ENCODE data around the gene SLC2A2. TPM values are rescaled to one million over a fixed set of nuclear protein-coding genes. Genes with fewer than 3 reads are reported as not detected.

SLC2A2 gene
- total and polyA plus RNA-seq, 7 experiments from 2014 or later = not detected

- Histone ChIP-seq H3K27ac (ENCODE audit: low read depth, low read length) (no peak overlapping the region), H3K36me3 (ENCODE audit: control insufficient read depth in 2 of 3, insufficient read depth in 3 of 3, low read length in 3 of 3) (peaks cover 0 to 23% (median 0%) of the 10 kb centered on the region in 3 experiments), H3K9me3 (ENCODE audit: control insufficient read depth in 2 of 3, low read length in 3 of 3) (no peaks in the 10 kb centered on the region), H3K27me3 (ENCODE audit: control insufficient read depth in 2 of 2, insufficient read depth in 2 of 2, low read length in 2 of 2) (no peaks in the 10 kb centered on the region), H3K4me3 (ENCODE audit: low read length) (no peak overlapping the region), H3K4me1 (ENCODE audit: control insufficient read depth in 2 of 2, insufficient read depth in 2 of 2, low read length in 2 of 2) (no peaks in the 10 kb centered on the region)
- CTCF ChIA-PET = no interaction called here
- ATAC-seq = no peak
- Mint-ChIP-seq H3K27me3 (no peaks in the 10 kb centered on the region), H3K36me3 (peaks cover 10 to 32% (median 25%) of the 10 kb centered on the region in 5 donors), H3K4me1 (no peaks in the 10 kb centered on the region), H3K4me3 (no peak overlapping the region), H3K27ac (peak overlapping the region in 1 of 9 donors; percentile 2), H3K9me3 (no peaks in the 10 kb centered on the region)
- no peak for DNase-seq
- intact Hi-C loops (cut with micrococcal nuclease) = no loop called here
- POLR2A ChIA-PET = no interaction called here
Measured at GRCh38 chr3:171059978-171060377, 33.5 kb upstream of the SLC2A2 start.

- no peak overlapping the region for H3K4me3 ChIP-seq (ENCODE audit: low read length)
- ChIA-PET CTCF (no interaction called here), POLR2A (no interaction called here)
- Mint-ChIP-seq H3K4me1 (no peaks in the 10 kb centered on the region), H3K4me3 (no peak overlapping the region), H3K27ac (peak overlapping the region in 2 of 9 donors; percentile 2 to 4), H3K27me3 (no peaks in the 10 kb centered on the region), H3K36me3 (peaks cover 10 to 23% (median 18%) of the 10 kb centered on the region in 5 donors), H3K9me3 (no peaks in the 10 kb centered on the region)
- DNase-seq (no peak), ATAC-seq (no peak)
- no peaks in the 10 kb centered on the region for H3K9me3 ChIP-seq (ENCODE audit: control insufficient read depth in 2 of 3, low read length in 3 of 3)
- intact Hi-C loops (cut with micrococcal nuclease) = no loop called here
- no peaks in the 10 kb centered on the region for H3K4me1 ChIP-seq (ENCODE audit: control insufficient read depth in 2 of 2, insufficient read depth in 2 of 2, low read length in 2 of 2)
- no peak overlapping the region for H3K27ac ChIP-seq (ENCODE audit: low read depth, low read length)
- H3K36me3 ChIP-seq (ENCODE audit: control insufficient read depth in 2 of 3, insufficient read depth in 3 of 3, low read length in 3 of 3) = peaks cover 0 to 18% (median 0%) of the 10 kb centered on the region in 3 experiments
- H3K27me3 ChIP-seq (ENCODE audit: control insufficient read depth in 2 of 2, insufficient read depth in 2 of 2, low read length in 2 of 2) = no peaks in the 10 kb centered on the region
Measured at GRCh38 chr3:171058873-171059603, 32.5 kb upstream of the SLC2A2 start.

- Histone ChIP-seq H3K9me3 (ENCODE audit: control insufficient read depth in 2 of 3, low read length in 3 of 3) (no peaks in the 10 kb centered on the region), H3K27me3 (ENCODE audit: control insufficient read depth in 2 of 2, insufficient read depth in 2 of 2, low read length in 2 of 2) (no peaks in the 10 kb centered on the region), H3K4me1 (ENCODE audit: control insufficient read depth in 2 of 2, insufficient read depth in 2 of 2, low read length in 2 of 2) (no peaks in the 10 kb centered on the region), H3K36me3 (ENCODE audit: control insufficient read depth in 2 of 3, insufficient read depth in 3 of 3, low read length in 3 of 3) (peaks cover 0 to 8% (median 0%) of the 10 kb centered on the region in 3 experiments), H3K4me3 (ENCODE audit: low read length) (no peak overlapping the region), H3K27ac (ENCODE audit: low read depth, low read length) (no peak overlapping the region)
- no peak for DNase-seq
- ChIA-PET POLR2A (no interaction called here), CTCF (no interaction called here)
- H3K36me3 Mint-ChIP-seq = peaks cover under 1 to 13% (median 9%) of the 10 kb centered on the region in 5 donors
- intact Hi-C loops (cut with micrococcal nuclease) = no loop called here
- H3K9me3 Mint-ChIP-seq = peaks cover 0 to 5% (median 0%) of the 10 kb centered on the region in 11 donors
- H3K27ac Mint-ChIP-seq = no peak overlapping the region
- no peaks in the 10 kb centered on the region for H3K4me1 Mint-ChIP-seq
- no peaks in the 10 kb centered on the region for H3K27me3 Mint-ChIP-seq
- no peak for ATAC-seq
- no peak overlapping the region for H3K4me3 Mint-ChIP-seq
Measured at GRCh38 chr3:171058058-171058457, 31.5 kb upstream of the SLC2A2 start.

GRCh38 chr3:171057072-171057471 lies 30.6 kb upstream of the SLC2A2 start:
- Mint-ChIP-seq H3K4me1 (no peaks in the 10 kb centered on the region), H3K36me3 (peaks cover 0 to 8% (median 6%) of the 10 kb centered on the region in 5 donors), H3K9me3 (peaks cover 0 to 5% (median 2%) of the 10 kb centered on the region in 11 donors), H3K27ac (no peak overlapping the region), H3K4me3 (no peak overlapping the region), H3K27me3 (no peaks in the 10 kb centered on the region)
- Histone ChIP-seq H3K27me3 (ENCODE audit: control insufficient read depth in 2 of 2, insufficient read depth in 2 of 2, low read length in 2 of 2) (no peaks in the 10 kb centered on the region), H3K4me1 (ENCODE audit: control insufficient read depth in 2 of 2, insufficient read depth in 2 of 2, low read length in 2 of 2) (no peaks in the 10 kb centered on the region), H3K9me3 (ENCODE audit: control insufficient read depth in 2 of 3, low read length in 3 of 3) (no peaks in the 10 kb centered on the region), H3K36me3 (ENCODE audit: control insufficient read depth in 2 of 3, insufficient read depth in 3 of 3, low read length in 3 of 3) (no peaks in the 10 kb centered on the region), H3K27ac (ENCODE audit: low read depth, low read length) (no peak overlapping the region), H3K4me3 (ENCODE audit: low read length) (no peak overlapping the region)
- no peak for ATAC-seq
- intact Hi-C loops (cut with micrococcal nuclease) = no loop called here
- POLR2A ChIA-PET = no interaction called here
- no peak for DNase-seq
- CTCF ChIA-PET = no interaction called here

GRCh38 chr3:171056528-171056927 lies 30.0 kb upstream of the SLC2A2 start:
- H3K4me1 ChIP-seq (ENCODE audit: control insufficient read depth in 2 of 2, insufficient read depth in 2 of 2, low read length in 2 of 2) = no peaks in the 10 kb centered on the region
- H3K27ac ChIP-seq (ENCODE audit: low read depth, low read length) = no peak overlapping the region
- POLR2A ChIA-PET = no interaction called here
- Mint-ChIP-seq H3K9me3 (peaks cover 0 to 8% (median 2%) of the 10 kb centered on the region in 11 donors), H3K27me3 (no peaks in the 10 kb centered on the region), H3K4me3 (no peak overlapping the region), H3K36me3 (peaks cover 0 to 4% (median 3%) of the 10 kb centered on the region in 5 donors), H3K27ac (no peak overlapping the region), H3K4me1 (no peaks in the 10 kb centered on the region)
- peak; percentile 14 for ATAC-seq
- H3K9me3 ChIP-seq (ENCODE audit: control insufficient read depth in 2 of 3, low read length in 3 of 3) = no peaks in the 10 kb centered on the region
- no peak overlapping the region for H3K4me3 ChIP-seq (ENCODE audit: low read length)
- DNase-seq = no peak
- H3K36me3 ChIP-seq (ENCODE audit: control insufficient read depth in 2 of 3, insufficient read depth in 3 of 3, low read length in 3 of 3) = no peaks in the 10 kb centered on the region
- intact Hi-C loops (cut with micrococcal nuclease) = no loop called here
- no peaks in the 10 kb centered on the region for H3K27me3 ChIP-seq (ENCODE audit: control insufficient read depth in 2 of 2, insufficient read depth in 2 of 2, low read length in 2 of 2)
- CTCF ChIA-PET = no interaction called here

- no peak overlapping the region for H3K27ac ChIP-seq (ENCODE audit: low read depth, low read length)
- Mint-ChIP-seq H3K36me3 (peaks cover 0 to 4% (median 3%) of the 10 kb centered on the region in 5 donors), H3K4me3 (no peak overlapping the region), H3K9me3 (peaks cover 0 to 8% (median 2%) of the 10 kb centered on the region in 11 donors), H3K27me3 (no peaks in the 10 kb centered on the region), H3K27ac (no peak overlapping the region), H3K4me1 (no peaks in the 10 kb centered on the region)
- POLR2A ChIA-PET = no interaction called here
- intact Hi-C loops (cut with micrococcal nuclease) = no loop called here
- H3K9me3 ChIP-seq (ENCODE audit: control insufficient read depth in 2 of 3, low read length in 3 of 3) = no peaks in the 10 kb centered on the region
- H3K27me3 ChIP-seq (ENCODE audit: control insufficient read depth in 2 of 2, insufficient read depth in 2 of 2, low read length in 2 of 2) = no peaks in the 10 kb centered on the region
- H3K4me1 ChIP-seq (ENCODE audit: control insufficient read depth in 2 of 2, insufficient read depth in 2 of 2, low read length in 2 of 2) = no peaks in the 10 kb centered on the region
- H3K4me3 ChIP-seq (ENCODE audit: low read length) = no peak overlapping the region
- no peak for DNase-seq
- no peaks in the 10 kb centered on the region for H3K36me3 ChIP-seq (ENCODE audit: control insufficient read depth in 2 of 3, insufficient read depth in 3 of 3, low read length in 3 of 3)
- no peak for ATAC-seq
- CTCF ChIA-PET = interaction anchor here (0.6 kb wide), 1 partner anchor 134 kb away, joined by 3 read pairs; no protein-coding TSS in a partner anchor
Measured at GRCh38 chr3:171055336-171056178, 29.0 kb upstream of the SLC2A2 start.
